Measurements from ENCODE around the gene ZNF655. TPM values are rescaled to one million over a fixed set of nuclear protein-coding genes. Genes with fewer than 3 reads are reported as not detected.

Gene ZNF655
- total and polyA plus RNA-seq, 2 of the 4 experiments (the other 2 are of a cell fraction) = 49.6 to 54.7 TPM

GRCh38 chr7:99535667-99536066, 22.8 kb upstream of the ZNF655 start:
- Histone ChIP-seq H3K79me1 (ENCODE audit: low read depth in 1 of 2, low read length in 2 of 2) (peaks cover 0 to 13% of the 10 kb centered on the region in 2 experiments; a peak in 1 of 4 replicates), H3K9ac (ENCODE audit: low read depth, low read length) (no peak overlapping the region), H3K4me2 (ENCODE audit: low read depth, low read length) (no peak overlapping the region), H3K9me1 (ENCODE audit: insufficient read depth, low read length) (no peaks in the 10 kb centered on the region), H2BK15ac (ENCODE audit: low read depth, low read length) (no peak overlapping the region), H2BK120ac (ENCODE audit: low read depth, low read length) (no peak overlapping the region), H2BK20ac (ENCODE audit: low read depth, low read length) (no peak overlapping the region), H3K36me3 (ENCODE audit: control insufficient read depth, insufficient read depth, low read length) (peaks cover 26% of the 10 kb centered on the region), H3K14ac (replicated peaks; ENCODE audit: low read depth, low read length) (no peak overlapping the region), H2AK5ac (ENCODE audit: low read depth, low read length) (no peak overlapping the region), H3K9me3 (ENCODE audit: control insufficient read depth, insufficient read depth, low read length) (peaks cover 64% of the 10 kb centered on the region), H4K91ac (ENCODE audit: insufficient read depth, low read depth, low read length) (no peak overlapping the region), H2AFZ (replicated peaks; ENCODE audit: low read length, poor library complexity) (no peak overlapping the region), H3K4ac (ENCODE audit: low read depth, low read length) (no peak overlapping the region), H3K18ac (ENCODE audit: low read depth, low read length) (no peak overlapping the region), H3K56ac (ENCODE audit: extremely low read depth, insufficient read depth, low read length) (no peak overlapping the region), H3K4me3 (ENCODE audit: insufficient read depth, low read depth, low read length) (no peak overlapping the region), H3K23ac (ENCODE audit: low read depth, low read length) (no peak overlapping the region), H2BK5ac (ENCODE audit: low read depth, low read length, poor library complexity, severe bottlenecking) (no peak overlapping the region), H4K8ac (ENCODE audit: low read depth in 2 of 2, low read length in 2 of 2) (no peak overlapping the region), H3K27me3 (ENCODE audit: control insufficient read depth, insufficient read depth, low read length) (no peaks in the 10 kb centered on the region), H4K5ac (ENCODE audit: low read depth, low read length) (no peak overlapping the region), H2AK9ac (replicated peaks; ENCODE audit: low read depth, low read length, poor library complexity) (no peak overlapping the region), H3K4me1 (ENCODE audit: control insufficient read depth, insufficient read depth, low read length) (no peaks in the 10 kb centered on the region), H4K20me1 (ENCODE audit: insufficient read depth, low read length) (no peaks in the 10 kb centered on the region), H3K27ac (ENCODE audit: insufficient read depth, low read length) (no peak overlapping the region)
- in situ Hi-C loops (cut with MboI; ENCODE audit: low sequenced_read_pairs) (no loop called here), dilution Hi-C loops (cut with HindIII; ENCODE audit: low sequenced_read_pairs, unreplicated experiment) (no loop called here), intact Hi-C loops (cut with micrococcal nuclease) (no loop called here)
- ChIA-PET CTCF (no interaction called here), POLR2A (ENCODE audit: unreplicated experiment) (no interaction called here)
- no TSS peak for BruUV-seq (replicated peaks)
- TF ChIP-seq MAFK (IDR thresholded peaks at IDR 0.05; ENCODE audit: low read depth, low read length) = no peak
- no peak for TF ChIP-seq MAZ (IDR thresholded peaks at IDR 0.05; ENCODE audit: borderline replicate concordance, low read depth, low read length)
- TF ChIP-seq CEBPB (IDR thresholded peaks at IDR 0.05; ENCODE audit: low read depth, low read length) = no peak
- no peak for TF ChIP-seq NFE2L2 (IDR thresholded peaks at IDR 0.05; ENCODE audit: low read depth, low read length)
- no peak for TF ChIP-seq RAD21 (IDR thresholded peaks at IDR 0.05; ENCODE audit: low read length)
- TF ChIP-seq BHLHE40 (IDR thresholded peaks at IDR 0.05; ENCODE audit: low read depth, low read length) = no peak
- no peak for TF ChIP-seq POLR2A (IDR thresholded peaks at IDR 0.05; ENCODE audit: low read depth, low read length)
- no peak for TF ChIP-seq MXI1 (IDR thresholded peaks at IDR 0.05; ENCODE audit: borderline replicate concordance, low read depth, low read length)
- TF ChIP-seq SMC3 (IDR thresholded peaks at IDR 0.05; ENCODE audit: low read depth, low read length) = no peak
- TF ChIP-seq ELK1 (IDR thresholded peaks at IDR 0.05; ENCODE audit: borderline replicate concordance, low read depth, low read length) = no peak
- no peak for TF ChIP-seq CHD1 (IDR thresholded peaks at IDR 0.05; ENCODE audit: low read depth, low read length)
- WGBS, 2 experiments (ENCODE audit: extremely low coverage in 2 of 2, insufficient read length in 1 of 2) = no CpG with 5 or more reads among the region's 2 CpGs
- no peak for DNase-seq
- ATAC-seq (ENCODE audit: low read depth) = no peak

All from IMR-90 (cell line).